Stimulated activated CD4-positive, alpha-beta T cell treated with anti-CD3 and anti-CD28 coated beads, Interleukin-2, amount 100 ng/mL, for 24 hours (primary cell): ENCODE results near the gene NADK.
"Not testable (repeated sequence)": the region's sequence is repeated elsewhere in the genome, so short reads cannot be mapped to it uniquely, and the experiment has no call there.

ENCODE experiments used
- DNase-seq, 2 donors: peaks; one replicate each; pipeline ENCODE4 v3.0.0-alpha.2; 2020

NADK gene

GRCh38 chr1:1745651-1746565 lies 32.4 kb downstream of the NADK start:
- DNase-seq: peak; percentile 86 to 96

- DNase-seq: not testable (repeated sequence)
Observed at GRCh38 chr1:1742529-1742928, 35.7 kb downstream of the NADK start.

GRCh38 chr1:1741013-1741412 lies 37.3 kb downstream of the NADK start:
- DNase-seq: not testable (repeated sequence)

- not testable (repeated sequence) for DNase-seq
Observed at GRCh38 chr1:1738799-1739337, 39.4 kb downstream of the NADK start.

- not testable (repeated sequence) for DNase-seq
Observed at GRCh38 chr1:1737675-1738590, 40.3 kb downstream of the NADK start.

- DNase-seq: no peak
Observed at GRCh38 chr1:1732381-1732780, 45.9 kb downstream of the NADK start.

- DNase-seq: no peak
Observed at GRCh38 chr1:1730870-1731269, 47.4 kb downstream of the NADK start.

GRCh38 chr1:1730230-1730629 lies 48.0 kb downstream of the NADK start:
- DNase-seq: not testable (repeated sequence)

- not testable (repeated sequence) for DNase-seq
Observed at GRCh38 chr1:1729116-1729816, 49.0 kb downstream of the NADK start.

GRCh38 chr1:1728308-1729005 lies 49.8 kb downstream of the NADK start:
- DNase-seq: not testable (repeated sequence)

- not testable (repeated sequence) for DNase-seq
Observed at GRCh38 chr1:1727131-1727651, 51.1 kb downstream of the NADK start.

GRCh38 chr1:1726088-1726487 lies 52.2 kb downstream of the NADK start:
- not testable (repeated sequence) for DNase-seq

- peak; percentile 91 to 99 for DNase-seq
Observed at GRCh38 chr1:1724035-1724864, 54.0 kb downstream of the NADK start, which contains the start of gene CDK11A. Gene CDK11A, minus strand, starts transcription at chr1:1724357. Its CDS starts 1,539 bp downstream, at chr1:1722818.

GRCh38 chr1:1721201-1721600 lies 57.1 kb downstream of the NADK start:
- no peak for DNase-seq

GRCh38 chr1:1715109-1715883 lies 63.0 kb downstream of the NADK start:
- DNase-seq: not testable (repeated sequence)

- DNase-seq: not testable (repeated sequence)
Observed at GRCh38 chr1:1707897-1708296, 70.4 kb downstream of the NADK start.

GRCh38 chr1:1707241-1707640 lies 71.0 kb downstream of the NADK start:
- DNase-seq: not testable (repeated sequence)

- not testable (repeated sequence) for DNase-seq
Observed at GRCh38 chr1:1705623-1706022, 72.6 kb downstream of the NADK start.

GRCh38 chr1:1704284-1704957 lies 73.8 kb downstream of the NADK start:
- DNase-seq: peak in 1 of 2 donors; percentile 15
